ENCODE measurements around the gene CKAP4.

- TF ChIP-seq EZH2phosphoT487 (IDR thresholded peaks at IDR 0.05; ENCODE audit: borderline replicate concordance, low read length): no peak
- TF ChIP-seq, protein P1, sequence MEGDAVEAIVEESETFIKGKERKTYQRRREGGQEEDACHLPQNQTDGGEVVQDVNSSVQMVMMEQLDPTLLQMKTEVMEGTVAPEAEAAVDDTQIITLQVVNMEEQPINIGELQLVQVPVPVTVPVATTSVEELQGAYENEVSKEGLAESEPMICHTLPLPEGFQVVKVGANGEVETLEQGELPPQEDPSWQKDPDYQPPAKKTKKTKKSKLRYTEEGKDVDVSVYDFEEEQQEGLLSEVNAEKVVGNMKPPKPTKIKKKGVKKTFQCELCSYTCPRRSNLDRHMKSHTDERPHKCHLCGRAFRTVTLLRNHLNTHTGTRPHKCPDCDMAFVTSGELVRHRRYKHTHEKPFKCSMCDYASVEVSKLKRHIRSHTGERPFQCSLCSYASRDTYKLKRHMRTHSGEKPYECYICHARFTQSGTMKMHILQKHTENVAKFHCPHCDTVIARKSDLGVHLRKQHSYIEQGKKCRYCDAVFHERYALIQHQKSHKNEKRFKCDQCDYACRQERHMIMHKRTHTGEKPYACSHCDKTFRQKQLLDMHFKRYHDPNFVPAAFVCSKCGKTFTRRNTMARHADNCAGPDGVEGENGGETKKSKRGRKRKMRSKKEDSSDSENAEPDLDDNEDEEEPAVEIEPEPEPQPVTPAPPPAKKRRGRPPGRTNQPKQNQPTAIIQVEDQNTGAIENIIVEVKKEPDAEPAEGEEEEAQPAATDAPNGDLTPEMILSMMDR (IDR thresholded peaks at IDR 0.05; ENCODE audit: low read depth, low read length, poor library complexity, severe bottlenecking): no peak
Measured at GRCh38 chr12:106258226-106258625, 10.4 kb upstream of the CKAP4 start.

All from DOHH2 (cell line).